Muscle layer of duodenum (tissue), 2 donors: ENCODE data around the gene TOLLIP.

ENCODE experiments used
- H3K27ac ChIP-seq: one replicate; pipeline ENCODE4 v1.7.0; 2013; ENCODE audit warnings: mild to moderate bottlenecking, low read length
- H3K27me3 ChIP-seq: one replicate; pipeline ENCODE4 v1.7.0; 2013; ENCODE audit warnings: low read depth, mild to moderate bottlenecking, control low read depth, low read length
- H3K36me3 ChIP-seq, 2 donors: one replicate each; pipeline ENCODE4 v1.7.0; 2013; ENCODE audit warnings: low read length in 2 of 2, control low read depth in 1 of 2, mild to moderate bottlenecking in 1 of 2; ENCODE audit not compliant: insufficient read depth in 2 of 2, control insufficient read depth in 1 of 2
- H3K4me1 ChIP-seq, 2 donors: one replicate each; pipeline ENCODE4 v1.7.0; 2013; ENCODE audit warnings: low read length in 2 of 2, mild to moderate bottlenecking in 2 of 2, control low read depth in 1 of 2, moderate library complexity in 1 of 2; ENCODE audit not compliant: insufficient read depth in 2 of 2, control insufficient read depth in 1 of 2
- H3K4me3 ChIP-seq, 2 donors: one replicate each; pipeline ENCODE4 v1.7.0; 2013; ENCODE audit warnings: low read length in 2 of 2, low read depth in 1 of 2, mild to moderate bottlenecking in 1 of 2
- H3K9me3 ChIP-seq, 2 donors: one replicate each; pipeline ENCODE4 v1.7.0; 2013; ENCODE audit warnings: low read length in 2 of 2, control low read depth in 1 of 2, mild to moderate bottlenecking in 1 of 2; ENCODE audit not compliant: control insufficient read depth in 1 of 2
- donor health status: healthy.

The TOLLIP gene

DNA sequence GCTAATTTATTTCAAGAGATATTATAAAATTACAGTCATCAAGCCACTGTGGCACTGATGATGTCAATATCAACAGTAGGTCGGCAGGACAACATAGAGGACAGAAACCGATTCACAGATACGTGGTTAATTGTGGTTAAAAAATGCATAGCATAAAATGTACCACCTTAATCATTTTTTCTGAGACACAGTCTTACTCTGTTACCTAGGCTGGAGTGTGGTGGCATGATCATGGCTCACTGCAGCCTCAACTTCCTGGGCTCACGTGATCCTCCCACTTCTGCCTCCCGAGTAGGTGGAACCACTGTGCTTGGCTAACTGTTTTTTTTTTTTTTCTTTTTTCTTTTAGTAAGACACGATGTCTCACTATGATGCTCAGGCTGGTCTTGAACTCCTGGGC lies 21.0 kb upstream of the TOLLIP start:
- Histone ChIP-seq H3K27ac (no peak overlapping the region), H3K4me1 (peaks cover 6 to 18% of the 10 kb centered on the region in 2 donors), H3K36me3 (no peaks in the 10 kb centered on the region), H3K27me3 (no peaks in the 10 kb centered on the region), H3K4me3 (no peak overlapping the region), H3K9me3 (no peaks in the 10 kb centered on the region)

GRCh38 chr11:1327064-1327460 lies 17.6 kb upstream of the TOLLIP start:
- H3K4me3 ChIP-seq: peak overlapping the region in 1 of 2 donors; percentile 30
- no peaks in the 10 kb centered on the region for H3K27me3 ChIP-seq
- peaks cover 0 to 11% of the 10 kb centered on the region in 2 donors for H3K4me1 ChIP-seq
- H3K27ac ChIP-seq: no peak overlapping the region
- no peaks in the 10 kb centered on the region for H3K9me3 ChIP-seq
- no peaks in the 10 kb centered on the region for H3K36me3 ChIP-seq

- H3K27me3 ChIP-seq: no peaks in the 10 kb centered on the region
- H3K27ac ChIP-seq: no peak overlapping the region
- H3K4me3 ChIP-seq: peak overlapping the region in 1 of 2 donors; percentile 30
- no peaks in the 10 kb centered on the region for H3K9me3 ChIP-seq
- no peaks in the 10 kb centered on the region for H3K36me3 ChIP-seq
- peaks cover 0 to 11% of the 10 kb centered on the region in 2 donors for H3K4me1 ChIP-seq
Measured at GRCh38 chr11:1326435-1327063, 17.1 kb upstream of the TOLLIP start.

DNA sequence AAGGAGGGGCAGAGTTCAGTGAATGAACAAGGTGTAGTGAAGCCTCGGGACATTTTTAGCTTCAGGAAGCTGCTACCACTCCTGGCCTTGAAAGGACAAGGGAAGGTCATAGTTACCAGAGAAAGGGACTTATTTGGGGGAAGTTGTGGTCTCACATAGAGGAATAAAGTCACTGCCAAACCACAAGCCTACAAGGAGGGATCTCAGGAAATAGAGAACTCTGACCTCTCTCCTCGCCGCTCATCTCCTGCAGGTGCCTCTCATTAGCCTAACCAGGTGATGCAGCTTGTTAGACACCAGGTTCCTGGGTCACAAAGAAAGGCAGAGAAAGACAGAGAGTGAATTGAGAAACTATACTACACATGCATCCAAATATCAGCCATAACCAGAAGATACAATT lies 14.3 kb upstream of the TOLLIP start:
- no peaks in the 10 kb centered on the region for H3K36me3 ChIP-seq
- no peaks in the 10 kb centered on the region for H3K27me3 ChIP-seq
- H3K4me1 ChIP-seq: peaks cover 0 to 11% of the 10 kb centered on the region in 2 donors
- no peaks in the 10 kb centered on the region for H3K9me3 ChIP-seq
- no peak overlapping the region for H3K4me3 ChIP-seq
- no peak overlapping the region for H3K27ac ChIP-seq

GRCh38 chr11:1317993-1318392 lies 8.6 kb upstream of the TOLLIP start:
- H3K9me3 ChIP-seq: no peaks in the 10 kb centered on the region
- no peaks in the 10 kb centered on the region for H3K27me3 ChIP-seq
- H3K36me3 ChIP-seq: no peaks in the 10 kb centered on the region
- no peak overlapping the region for H3K4me3 ChIP-seq
- H3K27ac ChIP-seq: no peak overlapping the region
- H3K4me1 ChIP-seq: no peaks in the 10 kb centered on the region

DNA sequence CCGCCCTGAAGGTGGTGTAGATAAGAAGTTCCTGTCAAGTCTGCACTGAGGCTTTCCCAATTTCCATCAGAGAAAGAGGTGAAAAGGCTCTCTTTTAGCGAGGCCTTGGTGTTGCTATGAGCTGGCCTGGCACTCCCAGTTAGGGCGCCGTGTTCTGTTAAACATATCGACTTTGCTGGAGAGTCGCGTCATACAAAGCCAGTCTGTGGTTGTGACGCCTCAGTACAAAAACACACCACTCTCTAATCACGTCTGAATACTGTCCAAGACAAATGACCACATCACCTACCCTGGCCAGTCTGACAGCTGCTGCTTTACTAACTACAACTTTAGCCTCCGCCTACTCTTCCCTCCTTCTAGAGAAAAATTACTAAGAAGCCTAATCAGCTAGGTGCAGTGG lies 8.0 kb upstream of the TOLLIP start:
- no peak overlapping the region for H3K27ac ChIP-seq
- no peaks in the 10 kb centered on the region for H3K4me1 ChIP-seq
- no peaks in the 10 kb centered on the region for H3K36me3 ChIP-seq
- H3K27me3 ChIP-seq: no peaks in the 10 kb centered on the region
- no peaks in the 10 kb centered on the region for H3K9me3 ChIP-seq
- H3K4me3 ChIP-seq: no peak overlapping the region

GRCh38 chr11:1310772-1311468 lies 1.5 kb upstream of the TOLLIP start:
- H3K9me3 ChIP-seq: peaks cover 0 to 7% of the 10 kb centered on the region in 2 donors
- no peaks in the 10 kb centered on the region for H3K36me3 ChIP-seq
- peak overlapping the region; percentile 86 for H3K27ac ChIP-seq
- peaks cover 19 to 36% of the 10 kb centered on the region in 2 donors for H3K4me1 ChIP-seq
- peak overlapping the region; percentile 66 to 84 for H3K4me3 ChIP-seq
- no peaks in the 10 kb centered on the region for H3K27me3 ChIP-seq

- no peaks in the 10 kb centered on the region for H3K27me3 ChIP-seq
- peaks cover 0 to 7% of the 10 kb centered on the region in 2 donors for H3K9me3 ChIP-seq
- peak overlapping the region; percentile 86 for H3K27ac ChIP-seq
- no peaks in the 10 kb centered on the region for H3K36me3 ChIP-seq
- peaks cover 19 to 36% of the 10 kb centered on the region in 2 donors for H3K4me1 ChIP-seq
- peak overlapping the region; percentile 66 to 84 for H3K4me3 ChIP-seq
Measured at GRCh38 chr11:1310318-1310687, 871 bp upstream of the TOLLIP start.

GRCh38 chr11:1308743-1309497 lies 512 bp downstream of the TOLLIP start:
- Histone ChIP-seq H3K4me1 (peaks cover 25 to 43% of the 10 kb centered on the region in 2 donors), H3K9me3 (peaks cover 0 to 7% of the 10 kb centered on the region in 2 donors), H3K36me3 (no peaks in the 10 kb centered on the region), H3K27ac (no peak overlapping the region), H3K27me3 (no peaks in the 10 kb centered on the region), H3K4me3 (peak overlapping the region; percentile 60 to 84)

GRCh38 chr11:1307998-1308742 lies 1.3 kb downstream of the TOLLIP start:
- no peak overlapping the region for H3K27ac ChIP-seq
- H3K27me3 ChIP-seq: no peaks in the 10 kb centered on the region
- H3K9me3 ChIP-seq: peaks cover 0 to 7% of the 10 kb centered on the region in 2 donors
- peaks cover 25 to 50% of the 10 kb centered on the region in 2 donors for H3K4me1 ChIP-seq
- peak overlapping the region; percentile 60 to 84 for H3K4me3 ChIP-seq
- H3K36me3 ChIP-seq: no peaks in the 10 kb centered on the region
